Middle frontal gyrus (tissue), 1 donor: ENCODE results near the gene TRERF1.

Source experiments
- DNase-seq: peaks from one replicate; pipeline ENCODE4 v3.0.0-alpha.2; 2015; ENCODE audit warnings: low spot score; ENCODE audit errors: extremely low spot score

Gene TRERF1

DNA sequence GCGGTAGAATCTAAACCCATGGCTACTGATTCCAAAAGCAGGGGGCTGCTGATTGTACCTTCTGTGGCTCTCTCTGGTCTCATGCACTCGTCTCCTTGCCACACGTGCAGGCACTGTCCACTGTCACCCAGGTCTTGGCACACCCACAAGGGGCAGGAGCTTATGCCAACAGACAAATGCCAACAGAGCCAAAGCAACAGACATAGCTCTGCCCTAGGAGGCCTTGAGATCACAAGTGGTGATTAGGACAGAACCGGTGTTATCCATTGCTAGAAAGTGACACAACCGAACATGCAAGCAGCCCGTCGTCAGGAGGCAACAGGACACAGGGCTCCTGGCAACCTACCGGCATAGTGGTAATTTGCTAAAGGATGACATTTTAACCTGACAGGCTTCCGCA is 197.2 kb downstream of the TRERF1 start:
- no peak for DNase-seq

DNA sequence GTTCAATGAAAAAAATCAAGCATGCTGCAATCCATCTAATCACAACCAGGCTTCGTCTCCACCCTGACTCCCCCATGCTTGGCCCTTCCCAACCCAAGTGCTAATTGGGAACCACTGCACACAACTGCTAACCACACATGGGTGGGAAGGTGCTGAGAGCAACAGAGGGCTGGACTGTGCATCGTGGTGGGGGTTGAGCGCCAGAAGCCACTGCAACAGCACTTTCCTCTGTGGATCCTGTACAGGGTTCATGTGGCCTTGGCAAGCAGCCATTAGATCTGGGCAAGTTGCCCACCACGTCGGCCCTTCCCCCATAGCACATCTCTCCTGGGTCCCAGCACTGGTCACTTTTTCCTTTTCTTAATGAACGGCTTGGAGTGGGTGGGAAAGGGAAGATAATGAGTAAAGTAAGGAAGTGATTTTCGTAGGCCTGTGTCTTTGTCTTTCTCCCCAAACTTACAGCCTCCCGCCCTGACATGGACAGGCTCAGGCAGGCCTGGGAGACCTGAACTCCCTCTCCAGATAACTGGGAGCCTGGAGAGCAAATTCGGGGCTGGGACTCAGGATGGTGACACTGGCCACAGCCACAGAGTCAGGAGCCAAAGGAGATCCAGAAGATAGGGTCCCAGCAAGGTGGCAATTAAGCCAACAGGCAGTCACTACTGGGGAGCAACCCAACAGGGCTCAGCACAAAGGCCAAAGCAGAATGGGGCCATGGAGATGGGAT is 199.7 kb downstream of the TRERF1 start:
- DNase-seq, result no peak

DNA sequence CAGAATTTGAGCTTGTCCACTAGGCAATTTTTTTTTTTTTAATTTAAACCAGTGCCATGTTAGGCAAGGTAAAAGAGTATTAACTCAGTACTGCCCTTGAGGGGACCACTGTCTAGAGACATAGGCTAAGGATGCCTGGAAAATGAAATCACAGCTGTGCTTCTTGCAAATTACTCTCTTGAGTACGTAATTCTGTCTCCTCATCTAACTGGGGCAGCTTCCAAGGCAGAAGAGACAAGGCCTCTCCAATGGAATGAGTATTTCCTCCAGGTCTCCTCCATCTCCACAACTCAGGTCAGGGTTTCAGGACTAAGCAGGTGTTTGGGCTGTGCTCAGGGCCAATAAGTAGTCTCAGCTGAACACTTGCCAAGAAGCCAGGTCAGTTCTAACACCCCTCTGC is 200.2 kb downstream of the TRERF1 start:
- DNase-seq, result no peak

DNA sequence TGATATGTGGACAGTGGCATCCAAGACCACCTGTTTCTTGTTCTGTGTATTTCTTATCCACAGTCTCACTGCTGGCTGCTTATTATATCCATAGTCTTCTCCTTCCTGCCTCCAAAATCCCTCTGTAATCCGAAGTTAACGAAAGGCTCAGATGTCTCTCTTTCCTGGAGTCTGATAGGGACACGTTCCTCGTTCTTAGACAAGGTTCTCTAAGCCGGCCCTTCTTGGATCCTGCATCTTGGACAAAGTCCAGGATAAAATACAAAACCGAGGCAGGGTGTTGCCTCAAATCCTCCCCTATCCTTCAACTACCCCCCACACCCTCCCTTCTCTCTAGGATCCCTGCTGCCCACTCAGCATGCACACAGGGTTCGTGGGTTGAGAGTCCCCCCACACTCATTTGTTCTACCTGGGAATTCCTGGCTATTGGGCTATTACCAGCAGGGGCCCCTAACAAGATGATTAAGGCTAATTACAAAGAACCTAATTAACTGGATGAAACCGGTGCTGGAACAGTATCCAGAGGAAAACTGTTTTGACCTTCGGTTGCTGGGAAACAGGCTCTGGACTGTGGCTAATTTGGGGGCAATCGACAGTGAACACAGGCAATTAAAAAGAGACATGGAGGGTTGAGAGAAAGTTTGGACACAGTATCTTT is 201.3 kb downstream of the TRERF1 start:
- no peak for DNase-seq

DNA sequence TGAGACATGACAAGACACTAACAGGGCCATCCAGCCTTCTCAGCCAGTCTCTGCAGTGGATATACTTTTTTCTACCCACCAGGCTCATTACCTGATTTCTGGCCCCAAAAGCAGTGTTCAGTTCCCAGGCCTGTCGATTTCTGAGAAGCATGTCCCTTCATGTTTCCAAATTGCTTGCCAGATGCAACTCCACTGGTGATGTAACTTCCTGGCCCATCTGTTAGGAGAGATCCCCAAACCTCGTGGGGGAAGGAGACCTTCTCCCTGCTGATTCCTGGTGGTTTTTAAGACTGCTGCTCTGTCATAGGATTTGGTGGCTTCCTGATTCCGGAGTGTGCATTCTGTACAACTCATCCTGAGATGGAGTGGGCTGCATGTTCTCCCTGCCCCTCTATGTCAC is 202.4 kb downstream of the TRERF1 start:
- no peak for DNase-seq

DNA sequence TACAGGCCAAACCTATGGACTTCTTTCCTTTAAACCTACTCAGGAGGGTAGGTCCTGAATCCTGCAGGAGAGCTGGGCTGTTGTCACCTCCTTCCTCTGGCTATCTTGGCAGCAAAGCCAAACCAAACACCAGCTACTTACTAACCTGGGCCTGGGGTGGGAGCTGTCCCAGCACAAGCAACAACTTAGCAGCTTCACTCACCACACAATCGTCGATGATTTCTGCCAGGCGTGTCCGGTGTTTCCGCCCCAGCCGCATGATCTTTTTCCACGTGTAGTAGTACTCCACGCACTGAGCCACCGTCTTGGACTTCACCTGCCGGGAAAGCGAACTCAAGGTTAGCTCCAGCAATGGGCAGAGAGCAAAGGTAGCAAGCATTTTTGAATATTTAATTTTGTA is 208.7 kb downstream of the TRERF1 start:
- DNase-seq, result no peak

DNA sequence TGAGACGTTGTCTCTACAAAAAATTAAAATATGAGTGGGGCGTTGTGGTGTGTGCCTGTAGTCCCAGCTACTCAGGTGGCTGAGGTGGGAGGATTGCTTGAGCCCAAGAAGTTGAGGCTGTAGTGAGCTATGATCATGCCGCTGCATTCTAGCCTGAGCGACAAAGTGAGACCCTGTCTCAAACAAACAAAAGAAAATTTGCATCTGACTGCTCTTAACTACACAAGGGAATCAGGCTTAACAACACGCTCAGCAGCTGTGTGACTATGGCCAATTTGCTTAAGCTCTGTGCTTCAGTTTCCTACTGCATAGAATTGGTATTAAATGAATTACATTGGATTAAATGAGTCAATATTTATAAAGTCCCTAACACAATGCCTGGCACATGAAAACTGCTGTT is 209.8 kb downstream of the TRERF1 start:
- DNase-seq, result no peak

DNA sequence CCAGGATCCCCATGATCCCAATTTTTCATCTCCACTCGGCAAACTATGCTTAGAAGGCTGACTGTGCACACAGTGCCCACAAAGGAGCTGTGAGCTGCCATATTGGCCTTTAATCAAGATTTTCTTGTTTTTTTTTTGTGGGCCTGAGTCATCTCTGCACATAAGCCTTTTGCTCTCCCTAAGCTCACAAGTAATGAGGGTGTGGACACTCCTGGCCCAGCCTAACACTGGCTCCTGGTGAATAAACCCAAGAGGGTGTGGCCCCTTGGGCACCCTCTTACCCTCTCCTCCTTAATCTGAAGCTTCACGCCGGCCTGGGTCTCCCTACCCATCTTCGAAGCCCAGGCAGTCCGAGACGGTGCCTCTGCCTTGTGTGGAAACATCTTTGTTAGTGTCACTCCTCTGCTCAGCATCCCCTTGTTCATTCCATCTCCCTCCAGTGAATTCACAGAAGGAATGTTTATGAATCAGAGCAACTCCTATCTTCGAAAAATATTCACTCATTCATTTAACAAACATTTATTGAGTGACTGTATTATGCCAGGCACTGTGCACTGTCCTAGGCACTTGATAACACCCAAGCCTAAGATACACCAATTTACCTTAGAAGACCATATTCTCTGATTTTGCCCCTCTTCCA is 211.9 kb downstream of the TRERF1 start:
- no peak for DNase-seq

DNA sequence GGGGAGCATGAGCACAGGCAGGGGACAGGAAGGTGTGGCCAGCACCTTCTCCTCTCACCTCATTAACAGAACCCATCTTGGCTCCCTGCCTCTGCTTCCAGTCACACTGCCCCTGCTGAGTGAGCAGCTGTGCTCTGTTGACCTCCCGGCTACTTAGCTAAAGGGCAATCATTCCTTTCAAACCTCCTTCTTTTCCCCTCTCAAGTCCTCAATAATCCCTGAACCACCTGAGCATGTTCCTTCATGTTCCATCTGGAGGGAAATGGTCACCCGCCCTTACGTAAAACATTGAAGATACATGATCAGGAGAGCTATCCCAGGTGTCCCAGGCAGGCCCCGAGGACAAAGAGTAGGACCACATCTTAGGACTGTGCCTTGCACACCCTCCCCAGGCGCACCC is 212.4 kb downstream of the TRERF1 start:
- no peak for DNase-seq

DNA sequence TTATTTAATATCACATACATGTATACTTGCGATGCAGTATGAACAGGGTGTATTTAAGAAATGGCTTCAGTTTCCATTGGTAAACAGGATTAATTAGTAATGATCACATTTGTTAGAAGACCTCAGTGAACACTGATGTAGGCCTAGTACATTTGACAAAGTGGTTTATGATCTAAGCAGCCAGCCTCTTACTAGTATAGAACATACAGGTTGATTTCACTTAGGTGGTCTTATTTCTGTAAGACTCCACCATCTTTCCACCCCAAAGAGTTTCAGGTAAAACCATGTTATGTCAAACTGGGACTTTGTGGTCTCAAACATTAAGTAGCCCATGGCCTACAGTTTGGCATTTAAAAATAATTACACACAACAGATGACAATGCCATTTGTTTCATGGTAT is 213.9 kb downstream of the TRERF1 start:
- DNase-seq, result no peak

DNA sequence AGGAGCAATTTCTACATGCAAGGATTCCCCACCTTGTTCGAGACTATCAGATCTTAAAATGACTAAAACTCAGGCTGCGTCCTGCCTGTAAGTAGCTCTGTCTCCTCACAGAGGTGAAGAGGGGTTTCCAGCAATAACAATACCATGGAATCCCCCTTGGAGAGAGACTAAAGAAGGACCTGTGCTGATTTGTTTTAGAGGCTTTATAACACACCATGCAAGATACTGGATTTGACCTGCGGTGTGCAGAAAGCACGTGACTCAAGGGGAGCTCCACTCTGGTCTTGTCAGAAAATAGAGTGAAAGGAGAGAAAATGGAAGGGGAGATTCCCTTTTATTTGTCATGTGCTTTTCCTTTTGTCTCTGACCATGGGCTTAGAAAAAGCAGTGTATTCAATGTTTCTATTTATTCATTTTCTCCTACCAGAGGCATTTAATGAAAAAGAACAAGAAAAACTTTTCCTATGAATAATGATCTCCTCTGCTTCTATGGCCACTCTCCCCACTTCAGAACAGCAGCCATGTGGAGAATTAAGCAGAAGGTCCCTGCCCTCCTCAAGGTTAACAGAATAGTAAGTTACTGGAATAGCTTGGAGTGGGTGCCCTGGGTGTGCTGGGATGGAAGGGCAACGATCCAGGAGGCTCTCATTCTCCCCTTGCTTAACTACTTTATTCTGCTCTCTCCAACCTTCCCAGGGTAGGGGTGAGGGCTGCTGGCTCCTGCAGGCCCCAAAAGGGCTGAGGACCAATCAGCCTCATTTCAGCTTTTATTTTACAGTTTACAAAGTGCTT is 214.8 kb downstream of the TRERF1 start:
- DNase-seq, result no peak

DNA sequence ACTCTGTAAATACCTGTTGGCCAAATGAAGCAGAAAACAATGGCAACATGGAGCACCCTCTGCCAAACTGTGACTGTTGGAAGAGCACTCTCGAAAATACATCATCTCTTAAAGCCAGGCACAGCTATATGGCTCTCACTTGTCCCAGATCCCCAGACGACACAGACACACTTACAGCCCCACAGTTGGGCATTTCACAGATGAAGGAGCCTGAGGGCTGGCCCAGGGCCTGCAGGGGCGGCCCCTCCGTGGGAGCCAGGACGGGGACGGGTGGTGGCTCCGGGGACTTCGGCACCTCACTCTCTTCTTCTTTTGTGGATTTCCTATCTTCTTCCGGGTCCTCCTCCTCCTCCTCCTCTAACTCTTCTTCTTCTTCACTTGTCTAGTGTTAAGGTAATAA is 215.7 kb downstream of the TRERF1 start:
- no peak for DNase-seq

DNA sequence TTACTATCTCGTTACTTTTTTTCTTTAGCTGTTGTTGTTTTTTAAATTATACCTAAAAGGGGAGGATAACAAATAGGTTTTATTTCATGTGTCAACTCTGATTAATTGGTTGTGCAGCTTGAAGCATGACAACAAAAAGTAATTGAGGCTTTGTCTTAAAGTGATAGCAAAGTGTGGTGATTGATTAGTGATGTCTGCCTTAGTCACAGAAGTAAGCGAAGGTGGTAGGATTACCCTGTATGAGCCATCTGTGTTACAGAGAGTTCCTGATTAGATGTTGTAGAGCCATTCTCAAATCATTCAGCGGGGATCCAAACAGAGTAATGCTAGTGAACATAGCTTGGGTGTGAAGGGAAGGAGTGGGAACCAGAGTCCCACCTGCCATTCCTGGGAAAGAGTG is 219.7 kb downstream of the TRERF1 start:
- no peak for DNase-seq

DNA sequence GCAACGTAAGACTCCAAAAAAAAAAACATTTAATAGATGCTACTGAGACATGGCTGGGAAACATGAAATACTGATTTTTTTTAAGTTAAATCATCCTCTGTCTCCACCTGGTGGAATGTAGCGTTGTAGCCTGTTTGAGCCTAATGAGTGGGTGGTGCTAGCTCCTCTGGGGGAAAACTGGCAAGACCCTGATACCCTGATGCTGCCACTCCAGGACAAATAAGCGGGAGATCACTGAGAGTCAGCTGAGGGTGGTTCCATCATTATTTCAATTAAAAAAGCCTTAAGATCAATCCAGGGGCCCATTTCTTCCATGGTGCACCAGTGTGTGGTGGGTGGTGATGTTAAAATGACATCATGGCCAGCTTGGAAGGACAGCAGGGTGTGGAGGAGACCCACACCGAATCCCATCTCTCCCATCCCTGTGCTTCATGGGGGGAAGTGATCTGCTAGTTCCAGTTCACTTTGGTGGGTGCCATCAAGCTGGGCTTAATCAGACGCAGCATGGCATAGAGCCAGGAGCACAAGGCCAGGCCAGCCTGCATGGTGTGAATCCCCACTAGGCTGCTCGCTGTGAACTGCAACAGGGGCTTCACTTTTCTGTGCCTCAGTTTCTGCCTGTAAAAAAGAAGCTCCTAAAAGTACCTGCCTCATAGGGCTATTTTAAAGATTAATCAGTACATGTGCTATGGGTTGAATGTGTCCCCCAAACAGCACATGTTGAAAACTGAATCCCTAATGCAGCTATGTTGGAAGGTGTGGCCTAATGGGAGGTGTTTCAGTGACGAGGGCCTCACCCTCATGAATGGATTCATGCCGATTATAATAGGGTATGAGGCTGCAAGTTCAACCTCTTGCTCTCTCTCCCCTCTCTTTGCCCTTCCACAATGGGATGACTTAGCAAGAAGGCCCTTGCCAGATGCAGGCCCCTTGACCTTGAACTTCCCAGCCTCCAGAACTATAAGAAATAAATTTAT is 221.1 kb downstream of the TRERF1 start:
- DNase-seq, result no peak

DNA sequence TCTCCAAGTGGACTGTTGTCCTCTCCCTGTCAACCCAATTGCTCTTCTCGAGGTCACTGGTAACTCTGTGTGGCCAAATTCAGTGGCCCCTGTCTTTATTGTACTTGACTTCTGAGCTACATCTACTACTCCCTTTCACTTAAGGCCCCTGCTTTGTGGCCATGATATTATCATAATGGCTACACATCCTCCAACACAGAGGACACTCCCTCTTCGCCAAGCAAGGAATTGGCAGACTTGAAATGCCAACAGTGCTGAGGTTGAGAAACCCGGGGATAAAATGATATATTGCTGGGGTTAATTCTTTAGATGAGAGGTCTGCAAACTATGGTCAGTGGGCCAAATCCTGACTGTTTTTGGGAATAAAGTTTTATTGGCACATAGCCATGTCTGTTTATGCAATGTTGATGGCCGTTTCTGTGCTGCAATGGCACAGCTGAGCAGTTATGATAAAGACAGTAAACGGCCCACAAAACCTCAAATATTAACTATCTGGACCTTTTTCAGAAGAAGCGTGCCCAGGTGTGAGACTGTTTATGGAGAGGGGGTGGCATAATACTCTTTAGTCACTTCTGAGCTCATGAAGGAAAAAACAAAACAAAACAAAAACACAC is 222.1 kb downstream of the TRERF1 start:
- no peak for DNase-seq

DNA sequence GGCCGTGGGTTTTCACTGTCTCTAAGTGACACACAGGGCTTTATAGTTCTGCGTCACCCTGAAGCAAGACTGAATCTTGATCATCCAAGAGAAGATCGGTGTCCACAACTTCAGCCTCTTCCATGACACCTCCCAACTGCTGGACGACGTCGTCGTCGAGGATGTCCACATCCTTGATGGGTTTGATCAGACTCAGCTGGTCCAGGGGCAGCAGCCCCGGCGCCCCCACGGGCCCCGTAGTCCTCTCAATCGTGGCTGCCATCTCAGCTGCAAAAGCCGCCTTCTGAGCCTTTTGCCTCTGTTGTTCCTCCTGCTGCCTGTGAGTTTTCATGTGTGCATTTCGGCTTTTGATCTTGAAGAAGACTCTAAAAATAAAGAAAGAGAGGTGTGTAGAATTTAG is 223.4 kb downstream of the TRERF1 start:
- DNase-seq, result no peak

DNA sequence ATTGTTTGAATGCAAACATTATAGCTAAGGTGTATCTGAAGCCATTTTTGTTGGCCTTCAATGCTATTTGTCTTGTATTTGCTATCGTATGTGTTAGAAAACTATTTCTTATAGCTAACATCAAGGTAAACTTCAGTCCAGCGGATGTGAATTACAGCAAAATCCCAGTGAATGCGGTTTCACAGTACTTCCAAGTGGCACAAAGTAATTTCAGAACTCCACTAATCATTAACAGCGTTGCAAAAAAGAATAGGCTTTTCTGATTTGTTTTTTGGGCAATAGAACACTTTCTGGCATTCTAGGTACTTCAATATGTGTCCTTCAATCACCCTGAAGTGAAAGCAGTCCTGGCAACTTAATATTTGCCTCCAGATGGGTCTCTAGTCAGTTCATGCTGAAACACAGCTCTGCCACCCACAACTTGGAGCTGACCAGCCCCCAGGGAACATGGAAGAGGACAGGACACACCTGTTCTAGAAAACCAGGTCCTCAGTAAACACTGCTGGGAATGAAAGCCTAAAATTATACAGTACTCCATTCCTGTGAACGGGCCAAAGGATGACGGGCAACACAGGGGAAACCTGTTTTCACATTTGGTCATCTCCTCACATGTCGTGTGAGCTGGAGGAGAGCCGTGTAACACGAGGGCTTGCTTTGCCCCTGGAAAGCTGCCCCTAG is 224.4 kb downstream of the TRERF1 start:
- DNase-seq, result no peak

DNA sequence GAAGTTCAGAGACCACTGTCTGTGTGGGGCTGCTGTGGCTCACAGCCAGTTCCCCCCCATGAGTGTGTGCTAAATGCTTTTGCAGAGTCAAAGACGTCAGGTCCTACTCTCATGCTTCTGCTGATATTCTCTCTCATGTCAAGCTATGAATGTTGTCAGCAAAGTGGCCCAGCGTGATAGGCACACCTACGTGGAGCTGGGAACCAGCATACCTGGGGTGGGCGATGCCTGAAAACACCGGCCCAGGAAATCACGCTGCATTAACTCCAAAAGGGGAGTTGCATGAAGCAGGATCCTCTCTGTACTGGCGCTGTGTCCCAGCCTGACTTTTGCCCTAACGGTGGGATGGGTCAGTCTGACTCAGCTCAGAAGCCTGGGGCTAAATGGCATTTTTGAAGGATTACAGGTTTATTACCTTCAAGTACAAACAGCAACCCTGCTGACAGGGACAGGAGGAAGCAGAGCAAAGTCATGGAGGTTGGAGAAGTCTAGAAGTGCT is 225.0 kb downstream of the TRERF1 start:
- DNase-seq, result no peak

DNA sequence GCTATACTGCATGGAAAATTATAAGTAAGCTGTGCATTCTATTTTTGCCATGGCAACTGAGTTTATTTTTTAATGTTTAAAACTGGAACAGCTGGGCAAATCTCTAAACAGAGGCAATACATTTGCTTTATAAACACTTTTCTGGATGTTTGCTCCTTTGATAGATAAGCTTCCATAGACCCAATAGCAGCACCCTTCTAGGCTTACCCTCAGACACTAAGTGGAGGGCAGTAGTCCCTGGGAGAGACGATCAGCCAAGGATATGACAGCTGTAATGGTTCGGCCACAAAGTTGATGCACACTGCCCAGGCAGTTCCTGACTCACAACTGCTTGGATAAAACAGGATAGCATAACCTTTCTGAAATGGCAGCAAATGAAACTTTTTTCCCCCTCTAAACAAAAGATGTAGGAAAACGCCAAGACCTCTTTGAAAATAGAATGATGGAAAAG is 225.5 kb downstream of the TRERF1 start:
- no peak for DNase-seq

DNA sequence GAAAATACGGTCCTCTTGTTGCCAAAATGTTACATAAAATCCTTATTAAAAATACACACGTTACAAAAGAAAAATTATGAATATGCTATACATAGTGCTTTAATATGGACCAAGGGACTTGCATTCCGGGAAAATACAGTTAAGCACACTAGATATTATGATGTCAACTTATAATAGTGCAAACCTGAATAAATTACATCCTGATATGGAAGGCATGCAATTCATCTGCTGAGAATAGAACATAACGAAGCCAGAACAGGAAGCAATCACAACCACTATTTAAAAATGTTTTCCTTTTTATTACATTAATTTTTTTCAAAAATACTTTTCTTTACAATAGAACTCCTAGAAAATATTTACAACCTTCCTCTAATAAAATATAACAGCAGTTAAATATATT is 226.3 kb downstream of the TRERF1 start:
- no peak for DNase-seq
